ENCODE measurements around the gene SLC6A11.

SLC6A11 gene

GRCh38 chr3:10835406-10835805 lies 19.4 kb downstream of the SLC6A11 start:
- DNase-seq (ENCODE audit: low read depth) = no peak
- TF ChIP-seq CTCF (IDR thresholded peaks at IDR 0.05; ENCODE audit: low read depth, low read length, missing control alignments) = no peak
- H3K4me3 ChIP-seq (ENCODE audit: low read depth, low read length) = no peak overlapping the region

DNA sequence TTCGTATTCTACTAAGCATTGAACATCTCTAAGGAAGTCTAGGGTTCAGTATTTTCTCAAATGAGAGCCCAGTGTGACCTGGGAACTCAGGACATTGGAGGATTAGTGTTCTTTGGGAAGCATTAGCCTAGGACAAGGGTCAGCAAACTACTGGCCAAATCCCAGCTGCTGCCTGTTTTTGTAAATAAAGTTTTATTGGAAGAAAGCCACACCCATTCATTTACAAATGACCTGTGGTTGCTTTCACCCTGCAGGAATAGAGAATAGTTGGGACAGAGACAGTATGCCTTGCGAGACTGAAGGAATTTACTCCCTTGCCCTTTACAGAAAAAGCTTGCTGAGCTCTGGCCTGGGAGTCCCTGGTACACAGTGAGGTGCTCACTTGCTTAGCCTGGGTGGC lies 20.6 kb downstream of the SLC6A11 start:
- DNase-seq (ENCODE audit: low read depth) = no peak
- no peak for TF ChIP-seq CTCF (IDR thresholded peaks at IDR 0.05; ENCODE audit: low read depth, low read length, missing control alignments)
- H3K4me3 ChIP-seq (ENCODE audit: low read depth, low read length) = no peak overlapping the region

DNA sequence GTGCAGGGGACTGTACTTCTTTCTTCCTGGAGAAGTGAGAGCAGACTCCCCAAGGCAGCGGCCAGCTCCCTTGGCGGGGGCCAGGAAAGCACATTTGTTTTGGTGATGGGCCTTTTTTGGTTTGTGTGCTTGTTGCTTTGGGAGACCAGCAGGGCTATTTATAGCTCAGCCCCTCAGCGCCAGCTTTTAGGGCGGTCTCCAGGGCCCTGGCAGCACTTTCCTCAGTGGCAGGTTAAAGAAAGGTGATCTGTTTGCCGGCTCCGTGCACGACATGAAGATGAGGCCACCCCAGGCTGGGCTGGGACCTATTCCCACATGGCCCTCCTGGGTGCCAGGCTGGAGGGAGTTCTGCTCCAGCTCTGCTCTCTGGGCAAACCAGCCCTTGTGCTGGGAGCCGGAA lies 21.8 kb downstream of the SLC6A11 start:
- TF ChIP-seq CTCF (IDR thresholded peaks at IDR 0.05; ENCODE audit: low read depth, low read length, missing control alignments) = no peak
- DNase-seq (ENCODE audit: low read depth) = no peak
- H3K4me3 ChIP-seq (ENCODE audit: low read depth, low read length) = no peak overlapping the region

DNA sequence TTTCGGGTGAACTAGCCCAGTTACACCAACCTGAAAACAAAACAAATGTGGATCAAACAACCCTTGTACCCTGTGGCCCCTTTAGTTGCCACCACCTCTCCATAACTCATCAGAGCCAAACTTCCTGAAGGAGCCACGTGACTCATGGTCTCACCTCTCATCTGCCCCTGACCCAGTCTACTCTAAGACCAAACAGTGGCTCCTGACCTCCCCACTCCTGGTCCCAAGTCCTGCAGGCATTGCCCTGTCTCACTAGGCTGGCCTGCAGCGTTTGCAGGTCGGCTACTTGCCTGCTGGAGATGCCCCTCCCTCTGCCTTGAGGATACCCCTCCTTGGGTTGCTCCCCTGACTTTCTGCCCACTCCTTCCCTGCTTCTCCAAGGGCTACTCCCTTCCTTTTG lies 23.1 kb downstream of the SLC6A11 start:
- TF ChIP-seq CTCF (IDR thresholded peaks at IDR 0.05; ENCODE audit: low read depth, low read length, missing control alignments) = no peak
- no peak overlapping the region for H3K4me3 ChIP-seq (ENCODE audit: low read depth, low read length)
- no peak for DNase-seq (ENCODE audit: low read depth)

- DNase-seq (ENCODE audit: low read depth) = no peak
- no peak for TF ChIP-seq CTCF (IDR thresholded peaks at IDR 0.05; ENCODE audit: low read depth, low read length, missing control alignments)
- no peak overlapping the region for H3K4me3 ChIP-seq (ENCODE audit: low read depth, low read length)
Measured at GRCh38 chr3:10841100-10841499, 25.1 kb downstream of the SLC6A11 start.

- no peak for DNase-seq (ENCODE audit: low read depth)
- TF ChIP-seq CTCF (IDR thresholded peaks at IDR 0.05; ENCODE audit: low read depth, low read length, missing control alignments) = no peak
Measured at GRCh38 chr3:10843378-10843777, 27.4 kb downstream of the SLC6A11 start.

GRCh38 chr3:10845001-10845761 lies 29.2 kb downstream of the SLC6A11 start:
- no peak overlapping the region for H3K4me3 ChIP-seq (ENCODE audit: low read depth, low read length)
- no peak for DNase-seq (ENCODE audit: low read depth)
- TF ChIP-seq CTCF (IDR thresholded peaks at IDR 0.05; ENCODE audit: low read depth, low read length, missing control alignments) = no peak

More at GRCh38 chr3:10843378-10843777, 27.4 kb downstream of the SLC6A11 start:
- no peak overlapping the region for H3K4me3 ChIP-seq (ENCODE audit: low read depth, low read length)

Measured in GM12864 (cell line).